Measurements from ENCODE around the gene C2orf68.

GRCh38 chr2:85582492-85582891 lies 29.4 kb downstream of the C2orf68 start:
- TF ChIP-seq CTCF (IDR thresholded peaks at IDR 0.05) (no peak), POLR2A (IDR thresholded peaks at IDR 0.05) (no peak)

All from right lobe of liver (tissue), 4 donors.